Astrocyte (in vitro differentiated cells and primary cell): Measurements from ENCODE around the gene C1orf35.

Experiments used
- CTCF ChIP-seq: IDR thresholded peaks from 2 replicates; pipeline ENCODE4 v1.5.1; 2011; ENCODE audit warnings: low read depth, mild to moderate bottlenecking, inconsistent platforms, low read length, moderate library complexity; ENCODE audit not compliant: insufficient read depth
- EZH2 ChIP-seq: IDR thresholded peaks from 2 replicates; pipeline ENCODE4 v1.6.1; 2012; ENCODE audit warnings: mild to moderate bottlenecking, low read length, inconsistent platforms; ENCODE audit not compliant: insufficient read depth

GRCh38 chr1:228109962-228110488 lies 6.9 kb upstream of the C1orf35 start:
- TF ChIP-seq CTCF (no peak), EZH2 (no peak)
